Panc1 (cell line): ENCODE data around the gene SLC41A3. TPM values are rescaled to one million over a fixed set of nuclear protein-coding genes. Genes with fewer than 3 reads are reported as not detected.
"Not testable (repeated sequence)": the region's sequence is repeated elsewhere in the genome, so short reads cannot be mapped to it uniquely, and the experiment has no call there.

Experiments
- ATAC-seq: fragments of 200-7000 bp; cut with Tn5 transposase; 2 replicates; pipeline ENCODE4 v1.9.1; 2020; ENCODE audit warnings: mild to moderate bottlenecking, moderate library complexity
- BruUV-seq: library from RNA; stranded (reverse); fragments of 400-500 nt; replicated peaks from 2 replicates; lab custom pipeline; 2021; lab: Mats Ljungman, UMichigan
- CTCF ChIA-PET: fragments of 300-600 bp; sonication (Branson Sonifier 250); formaldehyde crosslinking; loops from one replicate; lab custom pipeline; 2022; ENCODE audit warnings: antibody characterized with exemption; lab: Charles Lee
- POLR2A ChIA-PET: fragments of 300-600 bp; sonication (Branson Sonifier 250); formaldehyde crosslinking; loops from one replicate; lab custom pipeline; 2022; ENCODE audit warnings: antibody characterized with exemption; lab: Charles Lee
- DNase-seq: peaks from one replicate; pipeline ENCODE4 v3.0.0-alpha.2; 2010; ENCODE audit warnings: low read depth, low spot score
- H3K27ac ChIP-seq: 2 replicates; pipeline ENCODE4 v1.5.1; 2011; ENCODE audit warnings: mild to moderate bottlenecking, low read length, inconsistent platforms
- H3K27me3 ChIP-seq: fragments of 200-500 bp; sonication (Bioruptor generic); 2 replicates; pipeline ENCODE4 v1.6.0; 2014; ENCODE audit warnings: low read length, inconsistent platforms; ENCODE audit not compliant: control insufficient read depth, insufficient read depth
- H3K36me3 ChIP-seq: fragments of 200-500 bp; sonication (Bioruptor generic); 2 replicates; pipeline ENCODE4 v1.5.1; 2014; ENCODE audit warnings: inconsistent platforms, mild to moderate bottlenecking, low read length, moderate library complexity; ENCODE audit not compliant: control insufficient read depth, insufficient read depth
- H3K4me1 ChIP-seq: 2 replicates; pipeline ENCODE4 v1.5.1; 2011; ENCODE audit warnings: inconsistent platforms, mild to moderate bottlenecking, low read length, moderate library complexity; ENCODE audit not compliant: control insufficient read depth, insufficient read depth
- H3K4me3 ChIP-seq, 2 experiments: 2 replicates each; pipeline ENCODE4 v1.5.1; 2011 to 2012; ENCODE audit warnings: low read depth in 2 of 2, low read length in 2 of 2, mild to moderate bottlenecking in 2 of 2, inconsistent platforms in 1 of 2, moderate library complexity in 1 of 2
- H3K9me3 ChIP-seq: fragments of 200-500 bp; sonication (Bioruptor generic); 2 replicates; pipeline ENCODE4 v1.5.1; 2014; ENCODE audit warnings: low read depth, mild to moderate bottlenecking, inconsistent platforms, low read length, moderate library complexity; ENCODE audit not compliant: control insufficient read depth, insufficient read depth
- CTCF ChIP-seq: fragments of 450-650 bp; IDR thresholded peaks from 2 replicates; pipeline ENCODE4 v1.5.1; 2017; ENCODE audit warnings: mild to moderate bottlenecking
- POLR2AphosphoS5 ChIP-seq: IDR thresholded peaks from 2 replicates; pipeline ENCODE4 v1.6.1; 2012; ENCODE audit warnings: mild to moderate bottlenecking, low read depth, low read length, moderate library complexity
- REST ChIP-seq, 2 experiments: IDR thresholded peaks; 2 replicates each; pipeline ENCODE4 v1.6.1; 2011 to 2012; ENCODE audit warnings: low read depth in 2 of 2, control low read depth in 1 of 2, low read length in 1 of 2, mild to moderate bottlenecking in 1 of 2, moderate library complexity in 1 of 2; ENCODE audit not compliant: insufficient read depth in 1 of 2
- SIN3A ChIP-seq: IDR thresholded peaks from 2 replicates; pipeline ENCODE4 v1.6.1; 2012; ENCODE audit warnings: low read depth, mild to moderate bottlenecking, low read length, moderate library complexity, borderline replicate concordance; ENCODE audit not compliant: insufficient read depth
- TCF7L2 ChIP-seq: IDR thresholded peaks from 2 replicates; pipeline ENCODE4 v1.6.1; 2011; ENCODE audit warnings: mild to moderate bottlenecking, low read depth, low read length, inconsistent platforms
- in situ Hi-C: cut with HindIII; loops from 2 replicates; pipeline ENCODE4 v1.10.0; 2016; ENCODE audit warnings: low sequenced_read_pairs, low pct_unique_long_range_greater_than_20kb
- intact Hi-C: fragments of 100-400 bp; cut with micrococcal nuclease; formaldehyde crosslinking; loops from one replicate; pipeline ENCODE4 v1.10.0; 2022; ENCODE audit not compliant: unreplicated experiment
- total RNA-seq: library from RNA; stranded (reverse); gene quantifications from one replicate; pipeline ENCODE4 v1.2.1, GENCODE V29; 2021; ENCODE audit not compliant: unreplicated experiment

Gene SLC41A3
- total RNA-seq, 1 experiment from 2014 or later = 39.0 TPM

DNA sequence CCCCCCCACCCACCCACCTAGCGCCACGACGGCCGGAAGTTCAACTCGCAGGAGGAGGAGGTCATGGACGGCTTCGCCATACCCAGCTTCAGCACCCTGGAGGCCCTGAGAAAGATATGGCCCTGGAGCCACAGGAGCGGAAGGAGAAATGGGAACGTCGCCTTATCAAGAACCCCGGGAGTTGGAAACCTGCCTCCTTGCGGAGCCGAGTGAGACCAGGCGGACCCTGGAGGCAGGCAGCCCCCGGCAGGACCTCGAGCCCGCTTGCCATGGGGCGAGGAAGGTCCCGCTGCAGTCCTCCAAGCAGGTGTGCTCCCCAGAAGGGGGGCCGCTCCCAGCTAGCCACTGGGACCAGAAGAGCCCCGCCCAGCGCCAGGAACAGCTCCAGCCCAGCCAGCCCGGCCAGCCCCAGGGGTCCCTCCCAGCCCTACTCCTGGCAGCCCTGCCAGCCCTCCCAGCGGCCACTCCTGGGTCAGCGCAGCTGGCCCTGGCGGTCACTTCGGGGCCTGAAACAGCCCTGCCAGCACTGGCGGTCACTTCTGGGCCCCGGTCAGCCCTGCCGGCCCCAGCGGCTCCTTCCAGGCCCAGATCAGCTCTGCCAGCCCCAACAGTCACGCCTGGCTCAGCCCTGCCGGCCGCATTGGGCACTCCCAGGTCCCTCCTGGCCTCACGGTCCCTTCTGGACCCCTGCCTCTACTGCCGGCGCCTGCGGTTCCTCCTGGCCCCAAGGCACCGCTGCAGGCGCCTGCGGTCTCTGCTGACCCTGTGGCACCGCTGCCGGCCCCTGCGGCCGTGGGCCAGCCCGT lies 125.2 kb downstream of the SLC41A3 start:
- Histone ChIP-seq H3K9me3 (no peaks in the 10 kb centered on the region), H3K36me3 (no peaks in the 10 kb centered on the region), H3K4me3 (no peak overlapping the region), H3K27ac (no peak overlapping the region), H3K4me1 (no peaks in the 10 kb centered on the region), H3K27me3 (peaks cover 7% of the 10 kb centered on the region)
- no TSS peak for BruUV-seq
- ChIA-PET POLR2A (no interaction called here), CTCF (no interaction called here)
- no peak for TF ChIP-seq POLR2AphosphoS5
- no peak for TF ChIP-seq CTCF
- intact Hi-C loops = no loop called here
- in situ Hi-C loops = no loop called here
- no peak for DNase-seq
- peak; percentile 57; the same call in 1 of the 2 replicates for ATAC-seq

GRCh38 chr3:125957674-125958510 lies 126.0 kb downstream of the SLC41A3 start:
- Histone ChIP-seq H3K4me1 (no peaks in the 10 kb centered on the region), H3K36me3 (no peaks in the 10 kb centered on the region), H3K27ac (no peak overlapping the region), H3K27me3 (peaks cover 7% of the 10 kb centered on the region), H3K9me3 (no peaks in the 10 kb centered on the region), H3K4me3 (no peak overlapping the region)
- intact Hi-C loops = no loop called here
- CTCF ChIA-PET = no interaction called here
- BruUV-seq = no TSS peak
- no peak for TF ChIP-seq CTCF
- TF ChIP-seq TCF7L2 = no peak
- no peak for TF ChIP-seq SIN3A
- TF ChIP-seq REST (IDR thresholded peaks at IDR 0.05; ENCODE audit: insufficient read depth in 1 of 2, low read depth in 2 of 2, low read length in 1 of 2) = no peak
- TF ChIP-seq POLR2AphosphoS5 = no peak
- no peak for ATAC-seq
- POLR2A ChIA-PET = no interaction called here
- in situ Hi-C loops = no loop called here
- DNase-seq = no peak

- in situ Hi-C loops, ATAC-seq, BruUV-seq, POLR2A ChIA-PET, H3K27me3 ChIP-seq, CTCF ChIA-PET, intact Hi-C loops, H3K36me3 ChIP-seq, H3K9me3 ChIP-seq, H3K27ac ChIP-seq, H3K4me1 ChIP-seq, H3K4me3 ChIP-seq, DNase-seq: not testable (repeated sequence)
These were observed 126.9 kb downstream of the SLC41A3 start for GRCh38 chr3:125957020-125957419.
